Measurements from ENCODE around the gene FAAP20.

- TF ChIP-seq, protein P1, sequence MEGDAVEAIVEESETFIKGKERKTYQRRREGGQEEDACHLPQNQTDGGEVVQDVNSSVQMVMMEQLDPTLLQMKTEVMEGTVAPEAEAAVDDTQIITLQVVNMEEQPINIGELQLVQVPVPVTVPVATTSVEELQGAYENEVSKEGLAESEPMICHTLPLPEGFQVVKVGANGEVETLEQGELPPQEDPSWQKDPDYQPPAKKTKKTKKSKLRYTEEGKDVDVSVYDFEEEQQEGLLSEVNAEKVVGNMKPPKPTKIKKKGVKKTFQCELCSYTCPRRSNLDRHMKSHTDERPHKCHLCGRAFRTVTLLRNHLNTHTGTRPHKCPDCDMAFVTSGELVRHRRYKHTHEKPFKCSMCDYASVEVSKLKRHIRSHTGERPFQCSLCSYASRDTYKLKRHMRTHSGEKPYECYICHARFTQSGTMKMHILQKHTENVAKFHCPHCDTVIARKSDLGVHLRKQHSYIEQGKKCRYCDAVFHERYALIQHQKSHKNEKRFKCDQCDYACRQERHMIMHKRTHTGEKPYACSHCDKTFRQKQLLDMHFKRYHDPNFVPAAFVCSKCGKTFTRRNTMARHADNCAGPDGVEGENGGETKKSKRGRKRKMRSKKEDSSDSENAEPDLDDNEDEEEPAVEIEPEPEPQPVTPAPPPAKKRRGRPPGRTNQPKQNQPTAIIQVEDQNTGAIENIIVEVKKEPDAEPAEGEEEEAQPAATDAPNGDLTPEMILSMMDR (IDR thresholded peaks at IDR 0.05; ENCODE audit: insufficient read depth, low read length, poor library complexity, severe bottlenecking): no peak
- no peak for TF ChIP-seq EZH2phosphoT487 (conservative IDR thresholded peaks at IDR 0.05; ENCODE audit: low read length)
Measured at GRCh38 chr1:2188336-2188735, 6.2 kb downstream of the FAAP20 start.
